HG03103 (cell line): ENCODE results near the gene SP9.

Experiments used
- ATAC-seq: cut with Tn5 transposase; IDR thresholded peaks from one replicate; pipeline ENCODE4 v1.9.1; 2021; ENCODE audit warnings: low read depth; ENCODE audit not compliant: unreplicated experiment

Gene SP9

DNA sequence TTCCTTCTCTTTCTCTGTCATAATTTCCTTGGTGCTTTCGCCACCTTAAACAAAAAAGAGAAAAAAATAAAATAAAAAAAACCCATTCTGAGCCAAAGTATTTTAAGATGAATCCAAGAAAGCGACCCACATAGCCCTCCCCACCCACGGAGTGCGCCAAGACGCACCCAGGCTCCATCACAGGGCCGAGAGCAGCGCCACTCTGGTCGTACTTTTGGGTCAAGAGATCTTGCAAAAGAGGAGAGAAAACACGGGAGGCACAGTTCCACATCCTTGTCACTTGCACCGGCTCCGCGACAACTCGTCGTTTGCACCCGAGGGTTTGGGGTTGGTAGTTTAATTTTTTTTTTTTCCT is 1.8 kb upstream of the SP9 start:
- no peak for ATAC-seq

DNA sequence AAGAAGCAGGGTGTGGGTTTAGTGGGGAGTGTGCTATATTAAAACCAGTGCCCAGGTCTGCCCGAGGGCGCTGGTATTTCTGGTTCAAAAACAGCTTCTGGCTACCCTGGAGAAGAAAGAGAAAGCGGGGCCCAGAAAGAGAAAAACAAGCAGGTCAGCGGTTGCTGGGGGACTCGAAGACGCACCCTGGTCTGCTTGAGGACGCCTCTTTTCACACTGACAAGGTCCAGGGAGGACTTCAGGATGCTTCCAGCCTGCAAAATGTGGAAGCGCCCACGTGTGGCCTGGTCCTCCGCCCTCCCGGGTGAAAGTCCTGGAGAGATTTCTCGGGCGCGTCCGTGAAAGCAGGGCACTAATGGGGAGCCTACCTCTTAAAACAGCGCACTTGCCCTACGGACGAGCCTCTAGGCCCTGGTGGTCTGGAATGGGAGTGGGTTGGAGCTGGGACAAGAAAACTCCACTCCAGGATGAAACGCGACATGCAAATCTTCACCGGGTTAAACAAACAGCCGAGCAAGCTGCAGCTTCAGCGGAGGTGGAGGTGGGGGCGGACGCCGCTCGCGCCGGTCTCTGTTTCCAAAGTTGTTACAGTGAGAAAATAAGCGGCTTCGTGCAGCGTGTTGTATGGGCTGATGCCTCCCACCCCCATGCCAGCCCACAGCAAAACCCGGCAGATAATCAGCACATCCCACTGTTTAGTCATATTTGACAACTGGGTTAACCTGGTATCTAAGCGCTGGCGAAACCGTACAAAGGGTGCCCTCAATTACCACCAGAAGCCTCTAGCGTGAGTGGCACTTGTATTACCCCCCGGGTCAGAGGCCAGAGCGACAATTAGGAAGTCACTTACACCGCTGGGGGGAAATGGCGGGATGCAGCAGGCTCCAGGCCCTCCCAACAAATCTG is 1.1 kb upstream of the SP9 start:
- no peak for ATAC-seq

DNA sequence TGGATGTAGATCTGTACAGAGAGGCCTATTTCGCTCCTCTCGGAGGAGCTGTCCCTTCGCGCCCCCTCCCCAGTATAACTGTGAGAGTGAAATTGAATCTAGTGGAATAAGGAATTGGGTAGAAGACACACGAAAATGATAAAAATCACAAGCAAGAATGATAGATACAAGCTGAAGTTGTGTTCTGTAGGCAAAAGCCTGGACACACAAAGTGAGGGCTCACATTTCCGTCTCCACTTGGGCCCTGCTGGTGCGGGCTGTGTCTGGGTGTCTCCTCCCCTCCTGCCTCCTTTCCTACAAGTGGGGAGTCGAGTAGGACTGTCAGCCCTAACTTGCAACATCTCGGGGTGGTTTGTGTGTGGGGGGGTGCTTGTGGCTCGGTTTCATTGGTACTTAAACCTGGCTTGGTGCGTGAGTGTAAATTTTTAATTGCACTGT is 457 bp upstream of the SP9 start:
- ATAC-seq: no peak

DNA sequence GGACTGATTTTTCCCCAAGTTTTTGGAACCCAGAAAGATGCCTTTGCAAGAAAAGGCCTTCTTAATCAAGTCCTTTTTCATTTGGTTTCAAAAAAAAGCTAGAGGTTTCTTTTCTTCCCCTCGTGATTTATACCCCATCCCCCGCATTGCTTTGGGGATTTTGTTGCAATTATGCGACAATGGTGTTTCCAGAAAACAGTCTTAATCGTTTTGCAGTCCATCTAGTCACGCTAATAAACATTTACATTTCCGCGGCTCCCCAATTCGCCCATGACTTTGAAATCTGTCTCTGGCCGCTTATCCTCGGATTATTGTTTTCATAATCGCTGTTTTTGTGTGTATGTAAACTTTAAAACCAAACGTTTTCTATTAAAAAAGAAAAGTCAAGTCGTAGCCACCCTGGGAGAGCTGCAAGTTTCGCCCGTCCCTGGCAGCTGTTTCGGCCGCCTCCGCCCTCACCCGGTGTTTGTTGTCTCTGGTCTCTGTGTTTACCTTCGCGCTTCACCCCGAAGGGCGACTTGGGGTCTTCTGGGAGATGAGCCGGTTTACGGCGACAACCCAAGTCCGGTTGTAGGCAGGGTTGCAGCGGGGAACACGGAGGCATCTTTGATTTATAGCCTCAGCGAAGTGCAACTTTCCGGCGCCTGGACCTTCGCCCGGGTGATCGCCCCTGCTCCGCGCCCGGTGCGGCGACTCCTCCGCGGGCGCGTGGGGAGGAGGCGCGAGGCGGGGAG is 667 bp downstream of the SP9 start:
- no peak for ATAC-seq

DNA sequence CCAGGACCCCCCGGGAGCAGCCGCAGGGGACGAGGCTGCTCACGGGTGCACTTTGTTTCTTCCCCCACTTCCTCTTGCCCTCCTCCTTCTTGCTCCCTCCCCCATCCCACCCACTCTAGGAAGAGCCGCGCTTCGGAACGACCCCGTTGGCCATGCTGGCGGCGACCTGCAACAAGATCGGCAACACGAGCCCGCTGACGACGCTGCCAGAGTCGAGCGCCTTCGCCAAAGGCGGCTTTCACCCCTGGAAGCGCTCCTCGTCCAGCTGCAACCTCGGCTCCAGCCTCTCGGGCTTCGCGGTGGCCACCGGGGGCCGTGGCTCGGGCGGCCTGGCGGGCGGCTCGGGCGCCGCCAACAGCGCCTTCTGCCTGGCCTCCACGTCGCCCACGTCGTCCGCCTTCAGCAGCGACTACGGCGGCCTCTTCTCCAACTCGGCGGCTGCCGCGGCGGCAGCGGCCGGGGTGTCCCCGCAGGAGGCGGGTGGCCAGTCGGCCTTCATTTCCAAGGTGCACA is 1.3 kb downstream of the SP9 start:
- no peak for ATAC-seq

DNA sequence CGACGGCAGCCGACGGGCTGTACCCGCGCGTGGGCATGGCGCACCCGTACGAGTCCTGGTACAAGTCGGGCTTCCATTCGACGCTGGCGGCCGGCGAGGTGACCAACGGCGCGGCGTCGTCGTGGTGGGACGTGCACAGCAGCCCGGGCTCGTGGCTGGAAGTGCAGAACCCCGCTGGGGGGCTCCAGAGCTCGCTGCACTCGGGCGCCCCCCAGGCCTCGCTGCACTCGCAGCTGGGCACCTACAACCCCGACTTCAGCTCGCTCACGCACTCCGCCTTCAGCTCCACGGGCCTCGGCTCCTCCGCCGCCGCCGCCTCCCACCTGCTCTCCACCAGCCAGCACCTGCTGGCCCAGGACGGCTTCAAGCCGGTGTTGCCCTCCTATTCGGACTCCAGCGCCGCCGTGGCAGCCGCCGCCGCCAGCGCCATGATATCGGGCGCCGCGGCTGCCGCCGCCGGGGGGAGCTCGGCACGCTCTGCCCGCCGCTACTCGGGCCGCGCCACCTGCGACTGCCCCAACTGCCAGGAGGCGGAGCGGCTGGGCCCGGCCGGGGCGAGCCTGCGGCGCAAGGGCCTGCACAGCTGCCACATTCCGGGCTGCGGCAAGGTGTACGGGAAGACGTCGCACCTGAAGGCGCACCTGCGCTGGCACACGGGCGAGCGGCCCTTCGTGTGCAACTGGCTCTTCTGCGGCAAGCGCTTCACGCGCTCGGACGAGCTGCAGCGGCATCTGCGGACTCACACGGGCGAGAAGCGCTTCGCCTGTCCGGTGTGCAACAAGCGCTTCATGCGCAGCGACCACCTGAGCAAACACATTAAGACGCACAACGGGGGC is 2.0 kb downstream of the SP9 start:
- ATAC-seq: no peak

DNA sequence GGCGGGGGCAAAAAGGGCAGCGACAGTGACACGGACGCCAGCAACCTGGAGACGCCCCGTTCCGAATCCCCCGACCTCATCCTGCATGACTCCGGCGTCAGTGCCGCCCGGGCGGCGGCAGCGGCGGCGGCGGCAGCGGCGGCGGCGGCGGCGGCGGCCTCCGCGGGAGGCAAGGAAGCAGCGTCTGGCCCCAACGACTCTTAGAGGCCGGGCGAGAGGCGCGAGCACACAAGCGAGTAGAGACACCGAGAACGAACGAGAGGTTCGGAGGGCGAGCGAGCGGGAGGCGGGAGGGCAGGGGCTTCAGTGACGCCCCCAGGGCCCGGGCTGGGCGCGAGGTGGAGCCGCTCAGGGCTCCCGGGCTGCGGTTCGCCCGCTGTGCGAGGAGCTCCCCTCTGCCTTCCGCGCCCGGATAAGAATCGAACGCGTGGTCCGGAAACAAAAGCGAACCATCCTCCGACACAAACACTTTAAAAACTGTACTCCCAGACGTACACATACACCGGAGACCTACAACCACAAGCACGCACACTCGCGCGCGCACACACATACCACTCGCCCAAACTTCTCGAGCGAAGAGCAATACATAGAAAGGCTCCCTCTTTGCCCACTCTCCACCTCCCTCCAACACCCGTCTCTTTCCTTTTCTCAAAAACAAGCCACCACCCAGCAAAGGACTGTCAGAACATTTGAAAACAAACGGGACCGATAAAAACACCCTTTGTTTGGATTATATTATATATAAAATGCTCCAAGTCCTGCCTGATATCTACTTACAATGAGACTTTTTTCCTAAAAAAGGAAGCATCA is 2.8 kb downstream of the SP9 start:
- ATAC-seq: no peak

DNA sequence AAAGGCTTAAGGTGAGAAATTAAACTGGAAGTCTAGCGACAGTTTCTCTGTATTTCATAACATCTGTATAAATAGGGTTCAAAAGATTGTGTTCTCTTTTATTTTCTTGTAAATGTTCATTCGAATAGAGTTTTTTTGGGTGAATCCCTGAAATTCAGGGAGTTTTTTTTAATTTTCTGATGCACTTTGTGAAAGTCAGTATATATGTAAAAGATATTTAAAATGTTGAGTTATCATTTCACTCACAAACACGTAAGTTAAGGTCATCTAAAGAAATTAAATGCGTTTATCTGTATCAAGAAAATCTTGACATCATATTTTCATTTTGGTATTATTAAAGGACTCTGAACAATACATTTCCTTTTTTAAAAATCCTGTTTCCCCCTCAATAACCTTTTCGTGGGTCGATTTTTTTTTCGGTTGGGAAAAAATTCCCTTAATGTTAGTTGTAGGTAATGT is 3.4 kb downstream of the SP9 start:
- no peak for ATAC-seq

DNA sequence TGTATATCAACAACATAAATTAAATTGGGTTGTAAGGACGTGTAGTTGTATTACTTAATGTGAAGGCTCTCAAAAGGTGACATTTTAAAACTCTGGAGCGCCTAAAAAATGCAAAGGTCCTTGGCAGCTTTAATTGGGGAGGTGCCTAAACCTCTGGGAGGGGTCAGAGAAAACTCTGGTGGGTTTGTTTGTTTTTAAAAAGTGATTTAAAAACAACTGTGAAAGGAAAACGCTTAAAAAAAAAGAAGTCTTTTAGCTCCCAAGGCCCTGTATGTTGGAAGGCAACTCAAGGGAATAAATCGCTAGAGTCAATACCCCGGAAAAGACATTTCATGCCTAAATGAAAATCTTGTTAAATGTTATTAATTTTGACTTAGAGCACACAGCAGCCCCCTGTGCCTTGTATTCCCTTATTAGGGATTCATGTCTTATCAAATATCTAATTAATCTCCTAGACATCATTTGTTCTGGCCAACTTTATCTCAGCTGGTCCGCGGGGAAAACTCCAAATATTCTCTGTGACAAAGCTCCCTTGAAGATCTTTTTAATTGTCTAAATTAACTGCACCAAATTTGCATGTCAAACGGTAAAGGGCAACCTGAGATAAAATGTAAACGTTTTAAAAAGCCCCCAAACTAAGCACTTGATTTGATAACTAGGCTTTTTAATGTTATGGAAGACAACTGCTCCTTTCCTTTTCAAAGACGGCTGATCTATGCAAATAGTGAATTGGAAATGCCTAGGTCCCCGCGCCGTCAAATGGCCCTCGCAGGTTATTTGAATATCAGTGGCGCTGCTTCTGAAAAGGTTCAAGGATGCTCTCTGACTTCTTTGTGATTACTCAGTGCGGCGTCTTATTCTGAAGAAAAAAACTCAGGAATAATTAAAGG is 4.2 kb downstream of the SP9 start:
- no peak for ATAC-seq

DNA sequence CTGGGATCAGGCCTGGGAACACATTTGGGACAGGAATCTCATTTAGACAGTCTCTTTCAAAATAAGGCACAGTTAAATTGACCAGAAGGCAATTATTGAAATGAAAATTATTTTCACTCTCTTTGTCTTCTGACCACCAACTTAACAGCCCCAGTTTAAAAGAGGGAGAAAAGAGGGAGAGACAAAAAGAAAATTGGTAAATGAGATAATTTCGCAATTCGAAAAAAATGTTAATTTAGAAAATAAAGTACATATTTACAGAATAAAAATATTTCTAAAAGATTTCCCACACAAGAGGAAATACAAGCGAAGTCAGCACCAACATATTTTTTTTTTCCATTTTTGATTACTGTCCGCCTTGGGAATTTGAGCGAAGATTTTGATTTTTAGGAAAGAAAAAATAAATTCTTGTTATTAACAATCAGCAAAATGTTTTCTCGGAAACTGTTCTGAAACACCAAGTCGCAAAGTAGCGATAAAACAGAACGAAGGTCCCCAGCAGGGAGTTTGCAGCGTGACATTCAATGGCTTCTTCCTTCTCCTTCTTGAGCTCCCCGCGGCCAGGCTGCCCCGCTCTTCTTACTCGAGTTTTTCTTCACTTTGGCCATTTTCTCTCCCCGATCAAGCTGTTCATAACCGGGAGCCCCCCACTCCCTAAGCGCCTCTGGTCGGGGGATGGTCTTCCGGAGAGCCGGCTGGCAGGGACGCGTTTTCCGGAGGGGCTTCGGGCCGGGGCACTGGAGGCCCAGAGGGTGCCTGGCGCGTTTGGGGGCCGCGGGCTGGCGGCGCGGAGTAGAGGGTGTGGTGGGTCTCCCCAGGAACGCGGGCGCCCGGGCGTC is 5.0 kb downstream of the SP9 start:
- no peak for ATAC-seq

DNA sequence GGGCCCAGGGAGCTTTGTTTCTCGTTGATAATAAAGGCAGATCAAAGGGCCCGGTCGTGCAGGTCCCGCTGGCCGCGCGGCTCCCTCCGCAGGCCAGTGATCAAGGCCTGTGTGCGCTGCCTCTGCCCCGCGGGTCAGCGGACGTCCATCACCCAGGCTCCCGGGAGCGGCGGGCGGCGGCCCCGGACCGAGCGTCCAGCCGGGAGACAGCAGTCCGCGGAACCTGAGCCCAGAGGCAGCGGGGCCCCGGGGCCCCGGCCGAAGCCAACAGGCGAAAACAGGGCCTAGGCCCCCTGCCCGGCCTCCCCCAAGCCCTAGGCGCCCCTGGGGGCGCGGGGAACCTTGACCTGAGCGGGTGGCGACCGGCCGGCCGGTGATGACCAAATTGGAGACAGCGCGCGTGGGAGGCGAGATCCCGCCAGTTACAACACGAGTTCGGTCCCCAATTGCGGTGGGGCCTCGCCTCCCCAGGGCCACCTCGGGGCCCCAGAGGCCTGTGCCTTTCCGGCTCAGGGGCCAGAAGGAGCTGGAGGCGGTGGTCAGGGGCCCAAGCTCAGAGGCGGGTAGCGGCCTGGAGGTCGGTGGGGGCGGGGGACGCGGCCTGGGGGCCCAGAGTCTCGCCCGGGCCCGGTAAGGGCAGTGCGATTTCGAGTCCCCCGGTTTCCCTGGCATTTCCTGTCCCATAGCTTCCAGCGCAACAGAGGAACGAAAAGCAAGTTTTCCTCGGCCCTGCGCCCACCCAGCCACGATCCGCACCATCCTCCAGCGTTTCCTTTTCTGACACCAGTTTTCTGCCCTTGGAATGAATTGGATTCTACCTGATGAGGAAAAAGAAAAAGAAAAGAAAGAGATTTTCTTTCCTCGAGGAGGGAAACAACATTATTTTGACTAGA is 5.9 kb downstream of the SP9 start:
- ATAC-seq: no peak

DNA sequence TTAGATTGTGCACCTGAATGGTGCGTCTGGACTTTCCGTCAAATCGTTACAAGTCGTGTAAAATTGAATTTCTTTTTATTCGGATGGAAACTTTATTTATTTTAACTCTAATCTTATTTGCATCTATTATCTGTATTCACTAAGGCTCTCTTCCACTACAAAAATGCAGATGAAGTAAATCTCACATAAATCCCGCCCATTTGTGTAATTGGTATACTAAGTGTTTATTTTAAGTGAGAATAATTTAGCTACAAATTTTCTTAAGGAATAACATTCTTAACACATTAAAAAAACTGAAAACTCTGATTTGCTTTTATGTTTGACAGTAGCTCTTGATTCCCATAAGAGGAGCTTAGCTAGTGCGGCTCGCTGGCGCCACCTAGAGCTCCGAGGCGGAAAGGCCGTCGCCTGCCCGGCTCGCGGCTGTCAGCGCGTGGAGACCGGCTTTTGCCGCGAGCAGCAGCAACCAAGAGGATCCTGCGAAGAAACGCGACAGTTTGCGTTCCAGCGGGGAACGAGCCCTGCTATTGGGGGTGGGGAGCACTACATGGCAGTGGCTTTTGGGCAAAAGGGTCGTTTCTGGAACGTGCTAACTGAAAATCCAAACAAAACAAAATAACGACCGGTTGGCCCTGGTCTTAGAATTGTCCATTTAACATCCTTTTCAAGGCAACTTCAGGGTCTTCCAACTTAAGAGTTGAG is 6.7 kb downstream of the SP9 start:
- ATAC-seq: peak; percentile 49

DNA sequence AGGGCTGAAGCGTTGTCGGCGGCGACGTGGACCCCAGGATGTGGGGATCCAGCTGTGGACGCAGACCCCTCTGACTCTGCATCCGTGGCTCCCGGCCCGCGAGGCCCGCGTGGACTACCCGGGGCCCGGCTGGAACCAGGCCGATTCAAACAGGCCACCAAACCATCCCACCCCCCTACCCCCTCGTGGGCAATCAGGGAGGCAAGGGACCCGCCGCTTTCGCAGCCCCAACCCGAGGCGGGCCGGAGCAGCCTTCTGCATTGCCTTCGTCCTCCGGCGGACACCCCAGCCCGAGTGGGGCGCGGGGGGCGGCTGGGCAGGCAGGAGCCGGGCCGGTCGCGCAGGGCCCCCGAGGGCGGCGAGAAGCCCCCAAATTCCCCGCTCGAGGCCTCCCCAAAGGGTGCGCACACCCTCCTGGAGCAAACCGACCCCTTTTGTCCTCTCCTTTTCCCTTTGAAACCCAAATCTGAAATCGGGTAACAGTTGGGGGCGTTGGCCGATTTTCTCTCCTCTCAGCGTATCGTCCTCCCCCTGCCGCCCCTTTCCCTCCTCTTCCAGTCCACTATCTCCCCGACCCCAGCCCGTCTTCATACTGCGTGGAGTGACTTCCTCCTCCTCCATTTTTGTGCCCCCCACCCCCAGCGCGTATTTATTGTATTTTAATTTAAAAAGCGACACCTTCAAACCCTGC is 7.4 kb downstream of the SP9 start:
- no peak for ATAC-seq

DNA sequence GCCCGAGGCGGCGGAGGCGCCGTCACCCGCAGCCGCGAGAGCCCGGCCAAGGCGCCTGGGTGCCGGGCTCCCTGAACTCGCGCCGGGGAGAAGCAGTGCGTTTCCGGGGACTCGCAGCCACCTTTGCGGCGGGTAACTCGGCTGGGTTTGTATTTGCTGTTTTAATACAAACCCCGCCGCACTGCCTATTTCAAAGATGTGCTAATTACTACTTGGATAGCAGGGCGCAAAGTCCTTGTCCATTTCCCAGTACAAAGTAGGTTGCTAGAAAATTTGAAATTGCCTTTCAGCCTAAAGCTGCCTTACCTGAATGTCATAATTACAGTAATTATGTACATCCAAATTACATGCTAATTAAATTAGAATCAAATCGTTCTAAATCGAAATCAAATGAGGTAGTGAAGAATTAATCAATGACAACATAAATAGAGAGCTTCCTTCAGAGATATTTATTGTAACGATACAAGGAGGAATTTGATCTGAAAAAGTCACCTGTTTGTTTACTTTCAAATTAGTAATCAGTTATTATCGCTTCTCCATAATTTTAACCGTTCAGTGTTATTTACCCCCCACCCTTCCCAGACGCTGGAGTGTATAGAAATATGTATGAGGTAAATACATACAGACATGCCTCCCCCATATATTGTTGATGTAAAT is 8.1 kb downstream of the SP9 start:
- no peak for ATAC-seq

DNA sequence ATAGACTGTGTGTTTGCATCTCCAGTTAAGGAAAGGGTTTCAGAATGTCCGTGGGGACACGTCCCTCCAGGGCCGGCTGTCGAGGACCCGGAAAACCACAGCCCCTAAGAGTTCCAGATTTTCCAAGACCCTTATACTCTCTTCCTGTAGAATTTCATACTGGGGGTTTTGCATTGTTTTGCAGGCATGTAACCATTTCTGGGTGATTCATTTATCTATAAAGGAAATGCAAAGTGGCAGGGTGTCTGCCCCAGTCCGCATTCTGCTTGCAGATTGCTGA is 8.5 kb downstream of the SP9 start:
- no peak for ATAC-seq
